ENCODE data around the gene EXOC3. TPM values are rescaled to one million over a fixed set of nuclear protein-coding genes. Genes with fewer than 3 reads are reported as not detected.

The EXOC3 gene
- total and polyA plus RNA-seq, 2 of the 8 experiments (the other 6 are each of a cell fraction or from before 2014, with no cell fraction given) = 14.4 to 30.0 TPM

DNA sequence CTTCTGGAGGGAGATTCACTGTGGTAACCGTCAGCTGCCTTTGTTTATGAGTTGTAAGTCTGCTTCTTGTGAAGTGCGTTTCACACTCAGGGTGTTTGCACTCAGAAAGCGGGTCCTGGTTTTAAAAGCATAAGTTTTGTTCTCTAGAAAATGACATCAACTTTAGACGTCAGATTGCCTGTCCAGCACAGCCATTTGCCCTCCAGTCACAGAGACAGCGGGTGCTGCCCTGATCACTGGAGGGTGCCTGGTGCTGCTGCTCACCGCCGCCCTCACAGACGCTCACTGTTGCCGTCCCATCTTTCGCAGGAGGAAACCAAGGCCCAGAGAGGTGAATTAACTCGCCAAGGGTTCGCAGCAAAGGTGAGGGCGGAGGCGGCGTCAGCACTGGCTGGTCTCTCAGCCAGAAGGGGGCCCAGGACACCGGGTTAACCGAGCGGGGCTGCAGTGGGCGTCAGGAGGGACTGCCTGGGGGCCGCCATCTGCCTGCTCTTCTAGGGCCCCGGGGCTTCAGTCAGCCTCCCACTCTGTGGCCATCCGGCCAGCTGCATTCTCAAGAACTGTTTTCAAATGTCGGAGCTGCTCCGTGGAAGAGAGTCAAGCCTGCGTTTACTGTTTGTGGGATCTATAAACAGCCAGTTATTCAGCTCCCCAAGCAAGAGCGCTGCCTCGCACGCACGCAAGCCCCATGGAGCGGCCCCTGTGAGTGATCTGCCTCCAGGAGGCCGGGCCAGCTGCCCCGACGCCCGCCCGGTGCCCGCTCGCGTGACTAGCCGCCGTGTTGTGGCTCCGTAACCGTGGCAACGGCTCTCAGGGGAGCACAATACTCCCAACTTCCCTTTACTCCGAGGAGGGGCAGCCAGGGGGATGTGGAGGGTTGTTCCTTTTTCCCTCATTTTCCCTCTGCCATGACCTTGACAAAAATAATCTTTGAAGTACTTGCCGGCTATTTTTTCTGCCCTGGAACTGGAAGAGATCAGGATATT is 43.4 kb upstream of the EXOC3 start (continued):
- TF ChIP-seq POU5F1 (IDR thresholded peaks at IDR 0.05; ENCODE audit: low read depth, low read length) (no peak), POLR2A (IDR thresholded peaks at IDR 0.05; ENCODE audit: control extremely low read depth in 1 of 2, low read depth in 2 of 2, low read length in 2 of 2) (peak in 1 of 2 experiments; percentile 42; a peak in 1 of 3 replicates), HDAC2 (IDR thresholded peaks at IDR 0.05; ENCODE audit: borderline replicate concordance in 1 of 2, low read depth in 2 of 2, low read length in 2 of 2) (0 out of 4 replicates have a peak, but pooled peaks have one; percentile 21 to 58), TAF1 (IDR thresholded peaks at IDR 0.05; ENCODE audit: low read depth, low read length) (0 out of 2 replicates have a peak, but pooled peaks have one; percentile 43), FOSL1 (IDR thresholded peaks at IDR 0.05; ENCODE audit: insufficient read depth, low read depth, low read length) (no peak)
